Thyroid gland (tissue), 4 donors: ENCODE results near the gene NMNAT2. TPM values are rescaled to one million over a fixed set of nuclear protein-coding genes. Genes with fewer than 3 reads are reported as not detected.

Source experiments
- DNase-seq, 2 donors: peaks; one replicate each; pipeline ENCODE4 v3.0.0-alpha.2; 2019
- H3K27ac ChIP-seq, 3 donors: fragments of 200-600 bp; sonication (generic); 1 replicate in 2 of 3; 2 replicates in 1 of 3; pipeline ENCODE4 v1.5.1; 2016 to 2019; ENCODE audit warnings: mild to moderate bottlenecking in 1 of 3, moderate library complexity in 1 of 3
- H3K27me3 ChIP-seq: fragments of 200-600 bp; sonication (generic); one replicate; pipeline ENCODE4 v1.5.1; 2019
- H3K36me3 ChIP-seq, 2 donors: fragments of 200-600 bp; sonication (generic); one replicate each; pipeline ENCODE4 v1.5.1; 2016 to 2019
- H3K4me1 ChIP-seq, 2 donors: fragments of 200-600 bp; sonication (generic); one replicate each; pipeline ENCODE4 v1.5.1; 2017 to 2019
- H3K4me3 ChIP-seq, 3 donors: fragments of 200-600 bp; sonication (generic); replicated peaks in 1 of 3; 1 replicate in 2 of 3; 2 replicates in 1 of 3; pipeline ENCODE4 v1.5.1; 2016; ENCODE audit warnings: mild to moderate bottlenecking in 1 of 3
- H3K9me3 ChIP-seq: fragments of 200-600 bp; sonication (generic); one replicate; pipeline ENCODE4 v1.5.1; 2017
- CTCF ChIP-seq, 6 experiments: fragments of 200-600 bp in 3 of 6; fragments of 450-650 bp in 3 of 6; sonication (generic) in 3 of 6; IDR thresholded peaks; one replicate each; pipeline ENCODE4 v1.5.1; 2016 to 2019; ENCODE audit warnings: antibody characterized with exemption in 6 of 6, mild to moderate bottlenecking in 2 of 6, inconsistent platforms in 1 of 6, moderate library complexity in 1 of 6
- POLR2A ChIP-seq, 2 donors: fragments of 450-650 bp; IDR thresholded peaks; one replicate each; pipeline ENCODE4 v1.6.1; 2017; ENCODE audit warnings: antibody characterized with exemption in 2 of 2, mild to moderate bottlenecking in 2 of 2, moderate library complexity in 1 of 2
- WGBS, 2 donors: methylation state at CpG; one replicate each; pipeline ENCODE4 v1.1.5; 2017; 5-methylcytosine and 5-hydroxymethylcytosine counted together
- intact Hi-C: fragments of 100-400 bp; cut with DNase I; formaldehyde crosslinking; loops from one replicate; pipeline ENCODE4 v1.15.1; 2023
- total RNA-seq, 4 donors: library from RNA; depleted of rRNA; stranded (reverse); fragments of >200 nt; gene quantifications; one replicate each; pipeline ENCODE4 v1.2.3, GENCODE V29; 2016

The NMNAT2 gene
- total RNA-seq, 4 donors from 2014 or later: 7.6 to 39.5 (median 17.3) TPM

- H3K27ac ChIP-seq: no peak overlapping the region
- TF ChIP-seq POLR2A (IDR thresholded peaks at IDR 0.05): no peak
- intact Hi-C loops: no loop called here
Observed at GRCh38 chr1:183199304-183199703, 218.9 kb downstream of the NMNAT2 start.

GRCh38 chr1:183198463-183198862 is 219.7 kb downstream of the NMNAT2 start:
- intact Hi-C loops: no loop called here
- H3K27me3 ChIP-seq: no peaks in the 10 kb centered on the region
- no peak overlapping the region for H3K4me3 ChIP-seq
- H3K9me3 ChIP-seq: no peaks in the 10 kb centered on the region
- no peak overlapping the region for H3K27ac ChIP-seq
- 82 to 90% methylated on average over 9 of the region's 9 CpGs for WGBS, 2 donors
- DNase-seq: no peak
- H3K4me1 ChIP-seq: no peaks in the 10 kb centered on the region
- no peak for TF ChIP-seq POLR2A (IDR thresholded peaks at IDR 0.05)
- TF ChIP-seq CTCF (IDR thresholded peaks at IDR 0.05): no peak
- H3K36me3 ChIP-seq: no peaks in the 10 kb centered on the region

More at GRCh38 chr1:183199304-183199703, 218.9 kb downstream of the NMNAT2 start:
- 86 to 97% methylated on average over 3 of the region's 3 CpGs for WGBS, 2 donors
- Histone ChIP-seq H3K36me3 (no peaks in the 10 kb centered on the region), H3K4me1 (no peaks in the 10 kb centered on the region), H3K9me3 (no peaks in the 10 kb centered on the region), H3K4me3 (no peak overlapping the region), H3K27me3 (no peaks in the 10 kb centered on the region)
- DNase-seq: no peak

Other genes starting within 250 kb of the NMNAT2 start
- gene LAMC2, start 232.1 kb downstream of the NMNAT2 start, total RNA-seq: 10 to 100 TPM; 24.3 to 53.4 (median 27.9) TPM
- gene SMG7, start 54.1 kb upstream of the NMNAT2 start, total RNA-seq: 10 to 100 TPM; 37.8 to 82.1 (median 58.9) TPM
- gene NCF2, start 172.1 kb upstream of the NMNAT2 start, total RNA-seq: 1 to 10 TPM; 3.5 to 9.8 (median 4.5) TPM
- 100 to 1,000 TPM in 2 of 4 donors, 10 to 100 TPM in 2; 70.5 to 158 (median 95.7) TPM for gene ARPC5, start 217.4 kb upstream of the NMNAT2 start, total RNA-seq
- gene APOBEC4, start 234.9 kb upstream of the NMNAT2 start, total RNA-seq: not detected